SIG-M5 (cell line): ENCODE data around the gene TMX4.

Experiments used
- DNase-seq: peaks from one replicate; lab custom pipeline; 2025; lab: John Stamatoyannopoulos, UW

Gene TMX4

GRCh38 chr20:8018958-8019245 lies 659 bp downstream of the TMX4 start:
- DNase-seq = no peak

DNA sequence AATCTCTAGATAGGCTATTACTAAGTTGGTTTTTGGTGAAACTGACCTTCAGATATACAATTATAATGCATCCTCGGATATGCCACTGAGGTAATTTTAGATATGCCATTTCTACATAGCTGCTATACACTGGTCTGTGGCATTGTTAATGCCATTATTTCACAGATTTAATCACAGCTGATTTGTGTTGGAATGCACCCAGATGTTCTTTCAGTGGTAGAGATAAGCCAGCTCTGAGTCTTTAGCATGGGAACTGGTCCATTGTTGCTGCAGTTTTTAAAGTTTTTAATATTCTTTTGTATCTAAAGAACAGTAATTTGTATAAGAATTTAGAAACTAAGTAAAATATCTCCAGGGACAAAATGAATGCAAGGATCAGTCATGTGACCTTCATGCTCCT lies 6.8 kb downstream of the TMX4 start:
- no peak for DNase-seq

DNA sequence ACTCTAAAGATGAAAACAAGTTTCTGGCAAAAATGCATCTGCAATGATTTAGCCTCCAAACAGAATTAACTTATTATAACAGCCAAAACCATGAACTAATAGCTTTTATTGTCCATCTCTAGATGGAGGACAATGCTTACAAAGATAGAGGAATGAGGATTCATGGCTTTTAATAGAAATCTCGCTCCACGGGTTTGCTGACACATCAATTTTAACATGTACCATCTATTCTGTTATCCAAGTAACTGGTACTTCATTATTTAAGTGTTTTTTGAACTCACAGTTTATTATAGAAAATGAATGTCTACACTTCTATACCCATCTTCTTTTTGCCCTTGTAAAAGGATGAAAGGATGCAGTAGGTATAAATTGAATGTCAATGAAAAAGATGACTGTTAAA lies 10.8 kb downstream of the TMX4 start:
- no peak for DNase-seq

DNA sequence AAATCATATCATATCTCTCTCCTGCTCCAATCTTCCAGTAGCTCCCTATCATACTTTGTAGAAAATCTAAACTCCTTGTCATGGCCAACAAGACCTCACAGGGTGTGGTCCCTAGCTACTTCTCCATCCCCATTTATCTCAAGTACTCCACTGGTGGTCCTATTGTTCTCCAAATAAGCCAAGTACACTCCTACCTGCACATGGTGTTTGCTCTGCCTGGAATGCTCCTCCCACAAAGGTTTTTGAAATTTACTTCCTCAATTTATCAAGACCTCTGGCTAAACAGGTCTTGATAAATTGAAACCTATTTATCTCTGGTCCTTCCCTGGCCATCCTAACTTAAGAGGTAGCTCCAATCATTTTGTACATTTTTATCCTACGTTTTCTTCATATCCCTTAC lies 12.1 kb downstream of the TMX4 start:
- DNase-seq = no peak

GRCh38 chr20:8005575-8006366 lies 13.8 kb downstream of the TMX4 start:
- no peak for DNase-seq

GRCh38 chr20:8005033-8005432 lies 14.5 kb downstream of the TMX4 start:
- no peak for DNase-seq

DNA sequence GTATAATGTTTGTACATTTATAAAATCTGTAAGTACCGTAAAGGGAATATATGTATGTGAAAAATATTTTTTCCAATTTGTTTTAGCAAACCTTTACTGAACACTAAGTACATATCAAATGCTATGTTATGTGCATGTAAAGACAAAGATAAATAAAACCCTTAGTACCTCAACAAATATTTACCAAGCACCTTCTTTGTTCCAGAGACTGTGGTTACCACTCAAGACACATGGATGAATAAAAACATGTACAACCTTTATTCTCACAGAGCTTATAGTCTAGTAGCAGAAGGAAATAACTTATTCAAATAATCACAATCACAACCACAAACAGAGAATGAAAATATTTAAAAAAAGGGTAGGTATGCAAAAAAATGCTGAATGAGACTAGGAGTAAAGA lies 17.5 kb downstream of the TMX4 start:
- no peak for DNase-seq

DNA sequence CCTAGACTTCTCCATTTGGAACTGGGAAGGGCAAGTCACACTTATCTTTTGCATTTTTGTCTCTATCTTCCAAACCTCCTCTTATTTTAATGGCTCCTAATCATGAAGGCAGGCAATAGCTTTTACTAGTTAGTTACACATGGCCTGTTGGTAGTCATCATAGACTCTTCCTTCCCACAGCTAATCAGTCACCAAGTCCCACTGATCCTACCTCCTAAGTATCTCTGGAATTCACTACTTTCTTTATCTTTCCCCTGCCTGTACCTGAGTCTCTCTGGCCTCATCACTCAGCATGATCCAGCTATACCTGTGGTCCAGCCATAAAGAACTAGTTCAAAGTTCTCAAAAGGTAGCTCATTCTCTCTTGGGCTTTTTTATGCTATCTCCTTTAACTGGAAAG lies 18.8 kb downstream of the TMX4 start:
- DNase-seq = no peak

GRCh38 chr20:7996898-7997297 lies 22.7 kb downstream of the TMX4 start:
- no peak for DNase-seq

DNA sequence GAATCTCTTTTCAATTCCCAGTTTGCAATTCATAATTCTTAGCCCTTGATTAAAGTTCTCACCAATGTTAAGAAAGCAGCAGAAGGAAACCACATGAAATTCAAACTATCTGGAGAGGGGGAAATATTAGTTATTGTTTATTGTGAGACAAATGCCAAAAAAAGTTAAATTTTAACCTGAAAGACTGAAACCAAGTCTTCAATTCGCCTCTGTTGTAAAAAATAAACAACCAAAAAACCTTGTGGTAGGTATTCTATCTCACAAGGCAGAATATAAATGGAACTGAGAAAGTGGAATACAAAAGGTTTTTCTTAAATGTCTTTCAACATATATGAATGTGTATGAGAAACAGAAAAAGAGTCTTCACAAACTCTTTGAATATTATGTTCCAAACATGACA lies 24.8 kb downstream of the TMX4 start:
- no peak for DNase-seq

GRCh38 chr20:7993703-7994102 lies 25.9 kb downstream of the TMX4 start:
- DNase-seq = no peak

DNA sequence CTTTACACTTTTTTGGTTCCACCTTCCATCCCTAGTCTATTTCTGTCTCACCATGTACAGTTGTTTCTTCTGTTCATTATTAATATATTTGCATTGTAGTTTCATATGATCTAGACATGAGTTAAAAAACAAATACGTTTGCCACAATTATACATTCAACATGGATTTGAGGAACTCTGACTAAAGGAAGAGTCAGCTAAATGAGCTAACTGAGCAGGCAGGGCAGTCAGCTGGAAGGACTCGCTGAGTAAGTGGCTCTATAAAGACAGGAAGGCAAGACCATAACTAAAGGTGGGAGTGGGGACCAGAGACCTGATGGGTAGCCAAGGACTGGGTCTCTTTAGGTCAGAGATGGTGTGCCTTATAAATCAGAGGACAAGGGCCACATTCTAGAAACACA lies 26.3 kb downstream of the TMX4 start:
- no peak for DNase-seq

DNA sequence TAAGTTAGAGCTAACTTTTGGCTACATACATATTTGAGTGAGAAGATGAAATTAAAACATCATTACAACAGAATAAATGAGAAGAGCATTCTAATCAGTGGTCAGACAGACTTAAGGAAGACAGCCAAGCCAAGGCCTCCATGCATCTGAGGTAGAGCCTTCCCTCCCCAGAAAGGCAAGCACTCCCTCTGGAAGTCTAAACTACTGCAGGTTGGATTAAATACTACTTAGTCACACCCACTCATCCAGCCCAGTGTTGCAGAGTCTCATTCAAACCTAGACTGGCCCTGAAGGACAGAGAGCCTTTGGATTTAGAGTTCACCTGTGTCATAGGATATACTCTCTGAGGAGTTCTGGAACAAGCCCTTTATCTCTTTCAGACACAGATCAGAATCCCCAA lies 29.2 kb downstream of the TMX4 start:
- DNase-seq = no peak

DNA sequence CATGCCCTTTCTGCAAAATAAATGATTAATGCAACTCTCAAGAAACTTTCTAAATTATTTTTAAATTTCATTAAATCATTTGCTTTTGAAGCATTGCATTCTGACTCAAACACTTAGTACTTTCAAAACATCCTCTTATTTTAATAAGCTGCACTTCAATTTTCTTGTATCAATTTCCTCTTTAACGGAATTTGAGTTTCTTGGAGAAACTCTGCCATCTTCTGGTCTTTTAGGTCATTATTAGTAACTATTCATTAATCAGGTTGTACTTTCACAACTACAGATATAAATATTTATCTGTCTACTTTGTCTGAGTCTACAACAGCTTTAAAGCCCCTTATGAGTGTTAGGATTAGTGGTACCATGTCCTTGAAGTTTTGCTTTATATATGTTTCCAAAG lies 30.2 kb downstream of the TMX4 start:
- no peak for DNase-seq

- DNase-seq = no peak
Measured at GRCh38 chr20:7985916-7986315, 33.6 kb downstream of the TMX4 start.

- DNase-seq = no peak
Measured at GRCh38 chr20:7984192-7984591, 35.4 kb downstream of the TMX4 start.

DNA sequence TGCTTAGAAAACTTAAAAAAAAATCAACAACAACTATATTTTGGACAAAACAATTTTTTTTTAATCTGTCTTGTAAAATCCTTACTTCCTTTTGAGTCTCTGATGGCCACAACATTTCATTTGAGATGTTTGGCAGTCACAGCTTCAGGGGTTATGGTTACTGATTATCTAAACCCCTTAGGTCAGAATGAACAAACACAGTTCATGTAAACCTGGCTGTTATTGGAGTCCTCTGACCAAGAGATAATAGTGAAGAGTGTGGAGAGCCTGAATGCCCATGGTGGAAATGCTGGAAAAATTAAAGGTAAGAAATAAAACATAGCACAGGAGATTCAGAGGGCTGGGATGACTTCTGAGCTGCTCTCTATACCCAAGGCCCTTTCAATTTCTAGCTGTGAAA lies 38.2 kb downstream of the TMX4 start:
- DNase-seq = no peak

DNA sequence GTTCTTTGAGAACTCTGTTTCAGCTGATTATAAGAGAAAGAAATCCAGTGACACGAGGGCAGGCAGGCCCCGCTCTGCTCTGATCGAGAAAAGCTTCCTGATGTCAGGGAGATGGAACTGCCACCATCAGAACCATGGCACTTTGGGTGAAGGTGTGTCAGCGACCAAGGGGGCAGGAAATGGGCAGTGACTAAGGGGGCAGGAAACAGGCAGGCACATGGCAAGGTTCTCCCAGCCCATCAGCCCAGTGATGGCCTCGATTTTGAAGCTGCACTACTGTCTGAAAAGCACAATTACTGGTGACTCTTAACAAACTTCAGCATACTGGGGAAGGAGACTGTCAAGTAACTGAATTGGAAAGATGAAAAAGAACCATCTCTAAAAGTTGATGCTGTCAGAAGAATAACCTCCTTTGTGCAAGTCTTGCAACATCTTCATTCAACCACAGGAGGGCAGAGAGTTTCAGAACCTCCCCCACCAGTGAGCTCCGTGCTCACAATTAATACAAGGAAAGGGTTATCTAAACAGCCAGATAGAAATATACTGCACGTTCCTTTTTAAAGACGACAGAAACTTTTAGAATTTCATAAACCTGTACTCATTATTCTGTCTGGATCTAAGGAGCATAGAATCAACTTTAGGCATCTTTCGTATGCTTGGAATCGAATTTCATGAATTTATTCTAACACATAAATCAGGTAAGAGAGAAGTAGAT lies 39.1 kb downstream of the TMX4 start:
- no peak for DNase-seq

DNA sequence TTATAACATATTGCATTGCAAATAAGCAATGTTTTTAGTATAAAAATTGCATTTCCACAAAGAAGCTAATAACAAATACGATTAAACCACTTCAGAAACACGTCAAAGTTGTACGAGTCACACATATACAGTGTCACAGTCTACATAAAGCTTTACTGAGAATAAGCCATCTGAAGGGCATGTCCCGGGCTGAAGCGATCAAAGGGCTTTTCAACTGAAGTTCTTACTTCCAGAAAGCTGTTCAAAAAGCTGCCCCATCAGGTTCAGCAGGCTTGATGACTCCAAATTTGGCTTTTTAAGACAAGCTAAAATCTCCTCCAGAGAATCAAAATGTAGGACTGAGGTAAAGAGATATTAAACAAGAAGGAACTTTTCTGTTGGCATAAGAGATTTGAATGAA lies 41.9 kb downstream of the TMX4 start:
- no peak for DNase-seq

- DNase-seq = no peak
Measured at GRCh38 chr20:7975851-7976414, 43.6 kb downstream of the TMX4 start.

- DNase-seq = no peak
Measured at GRCh38 chr20:7974785-7975435, 44.7 kb downstream of the TMX4 start.

DNA sequence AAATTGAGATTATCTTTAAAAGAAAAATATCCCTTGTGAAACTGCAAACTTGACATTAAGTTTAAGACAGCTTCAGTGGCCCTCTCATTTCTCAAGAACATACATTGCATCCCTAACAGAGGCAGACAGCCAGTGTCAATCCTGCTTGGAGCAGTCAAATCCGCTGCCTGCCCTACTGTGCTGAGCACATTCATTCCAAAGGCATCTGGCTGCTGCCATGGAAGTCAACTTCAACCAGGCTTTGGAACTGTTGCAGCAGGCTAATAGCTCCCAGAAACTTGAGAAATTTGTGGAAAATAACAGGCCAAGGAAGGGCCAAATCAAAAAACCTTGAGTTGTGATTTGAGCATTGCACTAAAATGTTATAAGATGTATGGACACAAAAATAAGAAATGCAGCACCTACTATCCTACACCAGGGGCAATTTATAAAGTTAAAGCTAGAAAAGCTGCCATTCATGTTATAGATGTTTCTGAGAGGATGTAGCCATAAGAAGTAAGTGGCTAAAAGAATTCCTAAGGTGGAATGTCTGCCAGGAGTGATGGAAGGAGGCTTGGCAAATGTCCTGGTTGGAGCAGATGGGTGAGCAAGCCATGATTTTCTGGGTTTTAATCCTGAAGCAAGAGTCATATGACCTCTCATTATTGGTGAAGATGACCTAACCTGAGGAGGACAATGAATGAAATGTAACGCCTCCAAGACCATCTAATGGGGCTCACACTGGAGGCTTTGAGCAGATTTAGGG lies 47.9 kb downstream of the TMX4 start:
- DNase-seq = no peak
